22Rv1 (cell line): ENCODE measurements around the gene ACACA.

Experiments
- CTCF ChIP-seq: fragments of 450-650 bp; IDR thresholded peaks from 2 replicates; pipeline ENCODE4 v1.5.1; 2017; ENCODE audit warnings: mild to moderate bottlenecking
- ZFX ChIP-seq: fragments of 450-650 bp; IDR thresholded peaks from 2 replicates; pipeline ENCODE4 v1.6.1; 2017; ENCODE audit warnings: antibody characterized with exemption, borderline replicate concordance

- TF ChIP-seq CTCF (no peak), ZFX (no peak)
Observed at GRCh38 chr17:37144075-37144701, 262.4 kb downstream of the ACACA start.
